Ovary (tissue), 9 donors: ENCODE results near the gene P2RY12. TPM values are rescaled to one million over a fixed set of nuclear protein-coding genes. Genes with fewer than 3 reads are reported as not detected.

Experiments used
- DNase-seq, 5 donors: peaks; one replicate each; pipeline ENCODE4 v3.0.0-alpha.2; 2019 to 2020
- H3K27ac ChIP-seq, 2 donors: fragments of 200-600 bp; one replicate each; pipeline versions ENCODE4 v1.5.1 to v1.8.0; 2019 to 2022
- H3K27me3 ChIP-seq: fragments of 200-600 bp; one replicate; pipeline ENCODE4 v1.8.0; 2022
- H3K36me3 ChIP-seq: fragments of 200-600 bp; sonication (generic); one replicate; pipeline ENCODE4 v1.5.1; 2019
- H3K4me1 ChIP-seq: one replicate; pipeline ENCODE4 v1.8.1; 2013; ENCODE audit warnings: mild to moderate bottlenecking, moderate library complexity; ENCODE audit not compliant: insufficient read depth
- H3K4me3 ChIP-seq: fragments of 200-600 bp; sonication (generic); one replicate; pipeline ENCODE4 v1.5.1; 2017
- H3K9me3 ChIP-seq, 2 donors: fragments of 200-600 bp in 1 of 2; sonication (generic) in 1 of 2; one replicate each; pipeline versions ENCODE4 v1.5.1 to v1.8.1; 2013 to 2019; ENCODE audit warnings: mild to moderate bottlenecking in 1 of 2, moderate library complexity in 1 of 2
- EP300 ChIP-seq: sonication (generic); formaldehyde crosslinking; IDR thresholded peaks from one replicate; pipeline ENCODE4 v1.6.1; 2017; ENCODE audit warnings: antibody characterized with exemption
- POLR2A ChIP-seq: fragments of 450-650 bp; IDR thresholded peaks from one replicate; pipeline ENCODE4 v1.6.1; 2017; ENCODE audit warnings: antibody characterized with exemption, mild to moderate bottlenecking, moderate library complexity
- WGBS, 3 donors: extraction: QIAGEN DNeasy Blood & Tissue Kit in 1 of 3; methylation state at CpG; one replicate each; pipeline versions ENCODE4 v1.1.5 to v1.1.7; 2013 to 2017; 5-methylcytosine and 5-hydroxymethylcytosine counted together
- intact Hi-C, 4 donors: fragments of 100-400 bp; cut with DNase I; formaldehyde crosslinking; loops; one replicate each; pipeline versions ENCODE4 v1.11.0 to v1.15.1; 2022 to 2023
- polyA plus RNA-seq, 2 donors: library from polyadenylated mRNA; stranded (reverse); fragments of 200-250 nt in 1 of 2; fragments of 350-450 nt in 1 of 2; fragmentation: Illumina TruSeq in 1 of 2; extraction: RNeasy Lipid Tissue Mini Kit (QIAGEN cat#74804) in 1 of 2; gene quantifications; one replicate each; pipeline ENCODE4 v1.2.3, GENCODE V29; 2013 to 2014
- total RNA-seq, 7 donors: library from RNA; depleted of rRNA in 2 of 7; stranded (reverse); fragments of >200 nt in 2 of 7; fragmentation: NEBNext Ultra II Directional in 3 of 7; extraction: Animal tissue kit (Norgen Biotek cat#: 25700) in 3 of 7; gene quantifications; one replicate each; pipeline versions ENCODE4 v1.1.0 to v1.2.4, GENCODE V29; 2016 to 2023
- TF ChIP-seq, protein P1 (sequence below), 3 donors: fragments of 450-650 bp in 2 of 3; fragments of 200-600 bp in 1 of 3; IDR thresholded peaks; one replicate each; pipeline versions ENCODE4 v1.5.1 to v1.8.0; 2016 to 2022; ENCODE audit warnings: antibody characterized with exemption in 3 of 3, mild to moderate bottlenecking in 1 of 3
- donor health status: DM: no; HTN: no; CAD: no; lungs with moderate emphysema.
- donor health status: DM: no; HTN: no; CAD: no.
- donor health status: Bipolar disorder and iron deficiency.
- donor health status: DM: yes; HTN: yes; CAD: no.
- donor health status: DM: no; HTN: no; CAD: no.
- donor health status: DM: yes; HTN: yes; CAD: no.

The P2RY12 gene
- total and polyA plus RNA-seq, 9 donors: 0.19 to 1.7 (median 0.69) TPM

- Histone ChIP-seq H3K4me3 (no peak overlapping the region), H3K36me3 (no peaks in the 10 kb centered on the region), H3K27me3 (no peaks in the 10 kb centered on the region), H3K4me1 (no peaks in the 10 kb centered on the region), H3K27ac (no peak overlapping the region), H3K9me3 (no peaks in the 10 kb centered on the region)
- TF ChIP-seq, protein P1, sequence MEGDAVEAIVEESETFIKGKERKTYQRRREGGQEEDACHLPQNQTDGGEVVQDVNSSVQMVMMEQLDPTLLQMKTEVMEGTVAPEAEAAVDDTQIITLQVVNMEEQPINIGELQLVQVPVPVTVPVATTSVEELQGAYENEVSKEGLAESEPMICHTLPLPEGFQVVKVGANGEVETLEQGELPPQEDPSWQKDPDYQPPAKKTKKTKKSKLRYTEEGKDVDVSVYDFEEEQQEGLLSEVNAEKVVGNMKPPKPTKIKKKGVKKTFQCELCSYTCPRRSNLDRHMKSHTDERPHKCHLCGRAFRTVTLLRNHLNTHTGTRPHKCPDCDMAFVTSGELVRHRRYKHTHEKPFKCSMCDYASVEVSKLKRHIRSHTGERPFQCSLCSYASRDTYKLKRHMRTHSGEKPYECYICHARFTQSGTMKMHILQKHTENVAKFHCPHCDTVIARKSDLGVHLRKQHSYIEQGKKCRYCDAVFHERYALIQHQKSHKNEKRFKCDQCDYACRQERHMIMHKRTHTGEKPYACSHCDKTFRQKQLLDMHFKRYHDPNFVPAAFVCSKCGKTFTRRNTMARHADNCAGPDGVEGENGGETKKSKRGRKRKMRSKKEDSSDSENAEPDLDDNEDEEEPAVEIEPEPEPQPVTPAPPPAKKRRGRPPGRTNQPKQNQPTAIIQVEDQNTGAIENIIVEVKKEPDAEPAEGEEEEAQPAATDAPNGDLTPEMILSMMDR (IDR thresholded peaks at IDR 0.05): no peak
- TF ChIP-seq POLR2A (no peak), EP300 (no peak)
- intact Hi-C loops: no loop called here
- WGBS, 3 donors: 83 to 94% (median 92%) methylated on average over 5 of the region's 5 CpGs
- no peak for DNase-seq
Observed at GRCh38 chr3:151398895-151399294, 14.3 kb upstream of the P2RY12 start.

- no peaks in the 10 kb centered on the region for H3K4me1 ChIP-seq
- H3K36me3 ChIP-seq: no peaks in the 10 kb centered on the region
- WGBS, 3 donors: 91 to 97% (median 97%) methylated on average over 3 of the region's 3 CpGs
- TF ChIP-seq, protein P1 (IDR thresholded peaks at IDR 0.05): no peak
- TF ChIP-seq POLR2A: no peak
- no peak for TF ChIP-seq EP300
- no peak for DNase-seq
- no peak overlapping the region for H3K27ac ChIP-seq
- H3K27me3 ChIP-seq: no peaks in the 10 kb centered on the region
- H3K4me3 ChIP-seq: no peak overlapping the region
- H3K9me3 ChIP-seq: no peaks in the 10 kb centered on the region
- intact Hi-C loops: no loop called here
Observed at GRCh38 chr3:151395806-151396205, 11.3 kb upstream of the P2RY12 start.

DNA sequence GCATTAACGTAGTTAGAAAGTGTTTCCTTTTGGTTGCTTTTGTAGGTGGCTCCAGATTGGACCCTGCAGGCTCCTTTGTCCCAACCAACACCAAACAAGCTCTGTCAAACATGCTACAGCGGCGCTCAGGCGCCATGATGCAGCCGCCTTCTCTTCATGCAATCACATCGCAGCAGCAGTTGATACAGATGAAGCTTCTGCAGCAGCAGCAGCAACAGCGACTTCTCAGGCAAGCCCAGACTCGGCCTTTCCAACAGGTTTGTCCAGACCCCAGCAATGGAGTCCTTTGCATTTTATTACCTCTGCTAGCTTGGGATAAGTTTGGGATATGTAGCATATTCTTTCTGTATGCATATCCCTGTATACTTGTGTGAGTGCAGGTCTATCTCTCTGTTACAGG is 10.1 kb upstream of the P2RY12 start:
- no peak for TF ChIP-seq EP300
- TF ChIP-seq, protein P1 (IDR thresholded peaks at IDR 0.05): no peak
- TF ChIP-seq POLR2A: no peak
- no peaks in the 10 kb centered on the region for H3K4me1 ChIP-seq
- intact Hi-C loops: no loop called here
- no peaks in the 10 kb centered on the region for H3K36me3 ChIP-seq
- WGBS, 3 donors: 85 to 92% (median 91%) methylated on average over 8 of the region's 8 CpGs
- no peak overlapping the region for H3K4me3 ChIP-seq
- no peaks in the 10 kb centered on the region for H3K27me3 ChIP-seq
- DNase-seq: no peak
- H3K27ac ChIP-seq: no peak overlapping the region
- no peaks in the 10 kb centered on the region for H3K9me3 ChIP-seq

DNA sequence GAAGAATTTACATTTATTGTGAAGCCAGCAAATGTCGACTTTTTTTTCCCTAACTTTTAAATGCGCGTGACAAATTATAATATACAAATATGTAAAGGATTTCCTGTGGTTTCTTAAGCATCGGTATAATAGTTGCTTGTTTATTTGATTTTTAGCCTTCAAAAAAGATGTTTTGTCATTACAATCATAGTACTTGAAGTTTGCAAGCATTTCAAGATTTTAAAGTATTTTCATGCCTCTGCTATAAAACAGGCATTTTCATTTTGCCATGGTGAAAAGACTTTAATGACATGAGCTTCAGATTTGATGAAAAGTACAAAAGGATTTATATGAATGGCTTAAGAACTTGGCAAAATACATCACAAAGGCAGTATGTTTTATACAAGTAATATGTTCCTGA is 9.4 kb upstream of the P2RY12 start:
- H3K27ac ChIP-seq: no peak overlapping the region
- no peaks in the 10 kb centered on the region for H3K4me1 ChIP-seq
- intact Hi-C loops: no loop called here
- no peak for DNase-seq
- no peak overlapping the region for H3K4me3 ChIP-seq
- no peaks in the 10 kb centered on the region for H3K36me3 ChIP-seq
- no peaks in the 10 kb centered on the region for H3K27me3 ChIP-seq
- H3K9me3 ChIP-seq: no peaks in the 10 kb centered on the region
- 59 to 63% (median 60%) methylated on average over 4 of the region's 4 CpGs for WGBS, 3 donors
- no peak for TF ChIP-seq EP300
- TF ChIP-seq, protein P1 (IDR thresholded peaks at IDR 0.05): no peak
- TF ChIP-seq POLR2A: no peak
